HPDE6-E6E7 (cell line): ENCODE results near the gene EIF4E1B.
A peak's percentile ranks its signal among the peaks of the same experiment; 100 is the strongest.
"Not testable (repeated sequence)": the region's sequence is repeated elsewhere in the genome, so short reads cannot be mapped to it uniquely, and the experiment has no call there.

Experiments used
- DNase-seq: peaks from one replicate; pipeline ENCODE4 v3.0.0; 2011; ENCODE audit warnings: missing footprints; ENCODE audit errors: extremely low spot score

EIF4E1B gene, protein sequence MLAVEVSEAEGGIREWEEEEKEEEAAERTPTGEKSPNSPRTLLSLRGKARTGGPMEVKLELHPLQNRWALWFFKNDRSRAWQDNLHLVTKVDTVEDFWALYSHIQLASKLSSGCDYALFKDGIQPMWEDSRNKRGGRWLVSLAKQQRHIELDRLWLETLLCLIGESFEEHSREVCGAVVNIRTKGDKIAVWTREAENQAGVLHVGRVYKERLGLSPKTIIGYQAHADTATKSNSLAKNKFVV

DNA sequence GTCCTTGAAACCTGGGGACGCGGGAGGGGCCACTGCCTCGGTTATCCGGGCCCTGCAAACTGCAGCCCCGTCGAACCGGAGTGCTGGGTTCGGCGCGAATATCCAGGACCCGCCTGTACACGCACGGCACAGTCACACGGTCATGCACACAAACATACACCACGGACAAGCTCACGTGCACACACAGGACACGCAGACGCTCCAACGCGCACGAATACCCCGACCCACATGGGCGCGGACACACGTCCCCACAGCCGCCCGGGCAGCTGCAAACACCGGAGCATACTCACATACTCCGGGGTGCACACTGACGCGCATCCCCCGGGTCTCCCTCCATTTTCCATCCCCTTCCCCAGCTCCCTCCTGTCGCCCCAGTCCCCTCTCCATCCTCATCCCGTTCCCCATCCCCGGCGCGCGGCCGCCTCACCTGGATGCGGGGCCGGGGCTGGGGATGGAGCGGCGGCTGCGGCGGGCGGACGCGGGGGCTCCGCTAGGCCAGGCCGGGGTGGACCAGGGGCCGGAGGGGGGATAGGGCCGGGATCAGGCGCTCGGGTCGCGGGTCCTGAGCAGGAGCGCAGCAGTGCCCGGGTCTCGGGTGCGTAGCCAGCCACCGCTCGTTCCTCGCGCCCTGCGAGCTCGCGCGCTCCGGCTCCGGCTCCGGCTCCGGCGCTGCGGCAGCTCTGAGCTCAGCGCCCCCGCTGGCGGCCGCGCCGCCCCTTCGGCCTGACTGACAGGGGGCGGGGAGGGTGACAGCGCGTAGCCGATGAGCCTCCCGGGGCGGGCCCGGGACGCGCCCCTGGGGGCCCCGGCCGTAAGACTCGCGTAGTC is at the start of gene EIF4E1B, which contains the start of gene SNCB:
TSS of gene EIF4E1B (plus strand) at position 823 of the 828 bp plus-strand sequence. CDS start 12,113 bp downstream, outside the sequence.
TSS of gene SNCB (minus strand) at position 682 of the 828 bp plus-strand sequence. CDS start 880 bp downstream, outside the sequence.
- DNase-seq = no peak

DNA sequence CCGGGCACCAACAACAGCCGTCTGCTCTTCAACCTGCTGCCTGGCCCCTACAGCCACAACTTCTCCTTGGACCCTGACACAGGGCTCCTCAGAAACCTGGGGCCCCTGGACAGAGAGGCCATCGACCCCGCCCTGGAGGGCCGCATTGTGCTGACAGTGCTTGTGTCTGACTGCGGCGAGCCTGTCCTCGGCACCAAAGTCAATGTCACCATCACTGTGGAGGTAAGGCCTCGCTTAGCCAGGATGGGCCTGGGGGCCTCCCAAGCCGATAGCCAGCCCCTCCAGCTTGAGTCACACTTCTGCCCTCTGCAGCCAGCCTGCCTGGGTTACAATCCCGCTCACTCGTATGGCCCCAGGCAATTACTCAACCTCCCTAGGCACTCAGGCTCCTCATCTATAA is 49.1 kb upstream of the EIF4E1B start:
- no peak for DNase-seq

DNA sequence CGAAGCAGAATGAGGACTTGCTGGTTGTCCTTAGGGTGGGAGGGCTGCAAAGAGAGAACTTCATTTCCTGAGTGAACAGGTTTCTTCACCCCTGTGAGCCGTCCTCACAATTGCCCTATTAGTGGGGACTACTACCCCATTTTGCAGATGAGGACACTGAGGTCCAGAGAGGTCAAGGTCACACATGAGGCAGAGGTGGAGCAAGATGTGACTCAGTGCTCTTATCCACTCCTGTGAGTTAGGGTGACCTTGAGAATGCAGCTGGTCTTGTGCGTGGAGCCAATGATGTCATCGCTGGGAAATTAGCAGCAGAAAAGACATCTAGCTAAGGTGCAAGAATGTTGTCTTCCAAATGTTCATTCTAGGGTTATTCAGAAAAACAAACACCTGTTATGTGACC is 47.4 kb upstream of the EIF4E1B start:
- no peak for DNase-seq

DNA sequence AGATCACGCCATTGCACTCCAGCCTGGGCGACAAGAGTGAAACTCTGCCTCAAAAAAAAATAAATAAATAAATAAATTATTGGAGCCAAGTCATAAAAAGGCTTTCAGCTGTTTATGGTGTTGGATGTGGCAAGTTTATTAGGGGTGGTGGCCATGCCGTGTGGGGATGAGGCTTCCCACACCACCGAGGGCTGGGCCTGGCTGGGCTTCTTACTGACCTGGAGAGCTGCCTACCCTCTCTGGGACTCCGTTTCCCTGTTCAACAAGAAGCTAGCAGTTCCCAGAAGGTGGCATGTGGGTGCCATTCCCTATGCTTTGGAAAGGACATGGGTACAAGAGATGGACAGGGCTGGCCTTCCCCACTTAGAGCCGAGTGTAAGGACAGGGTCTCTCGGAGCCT is 43.1 kb upstream of the EIF4E1B start:
- no peak for DNase-seq

DNA sequence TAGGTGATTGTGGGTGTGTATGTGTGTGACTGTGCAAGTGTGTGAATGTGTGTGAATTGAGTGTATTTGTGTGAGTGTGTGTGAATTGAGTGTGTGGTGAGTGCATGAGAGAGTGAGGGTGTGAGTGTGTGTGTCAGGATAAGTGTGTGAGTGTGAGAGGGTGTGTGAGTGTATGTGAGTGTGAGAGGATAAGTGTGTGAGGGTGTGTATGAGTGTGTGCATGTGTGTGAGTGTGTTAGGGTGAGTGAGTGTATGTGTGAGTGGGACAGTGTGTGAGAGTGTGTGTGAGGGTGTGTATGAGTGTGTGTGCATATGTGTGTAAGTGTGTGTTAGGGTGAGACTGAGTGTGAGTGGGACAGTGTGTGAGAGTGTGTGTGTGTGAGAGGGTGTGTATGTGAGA is 42.2 kb upstream of the EIF4E1B start:
- no peak for DNase-seq

DNA sequence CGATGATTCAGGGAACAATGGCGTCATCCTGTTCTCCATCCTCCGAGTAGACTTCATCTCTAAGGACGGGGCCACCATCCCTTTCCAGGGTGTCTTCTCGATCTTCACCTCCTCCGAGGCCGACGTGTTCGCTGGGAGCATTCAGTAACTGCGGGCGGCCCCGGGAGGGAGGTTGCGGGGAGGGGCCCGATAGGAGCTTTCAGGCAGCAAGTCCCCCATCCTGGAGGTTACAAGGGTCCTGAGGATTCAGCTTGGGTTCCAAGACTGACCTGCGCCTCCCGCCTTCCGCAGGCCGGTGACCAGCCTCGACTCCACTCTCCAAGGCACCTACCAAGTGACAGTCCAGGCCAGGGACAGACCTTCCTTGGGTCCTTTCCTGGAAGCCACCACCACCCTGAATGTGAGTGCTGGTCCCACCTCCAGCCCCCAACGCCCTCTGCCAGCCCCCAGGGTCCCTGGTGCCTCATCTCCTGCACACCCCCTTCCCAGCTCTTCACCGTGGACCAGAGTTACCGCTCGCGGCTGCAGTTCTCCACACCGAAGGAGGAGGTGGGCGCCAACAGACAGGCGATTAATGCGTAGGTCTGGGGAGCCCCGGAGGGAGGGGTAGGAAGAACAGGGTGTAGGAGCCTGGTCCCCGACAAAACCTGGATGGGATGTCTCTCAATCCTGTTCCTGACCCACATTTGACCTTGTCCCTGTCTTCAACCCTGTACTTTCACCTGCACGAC is 41.3 kb upstream of the EIF4E1B start:
- DNase-seq = no peak

DNA sequence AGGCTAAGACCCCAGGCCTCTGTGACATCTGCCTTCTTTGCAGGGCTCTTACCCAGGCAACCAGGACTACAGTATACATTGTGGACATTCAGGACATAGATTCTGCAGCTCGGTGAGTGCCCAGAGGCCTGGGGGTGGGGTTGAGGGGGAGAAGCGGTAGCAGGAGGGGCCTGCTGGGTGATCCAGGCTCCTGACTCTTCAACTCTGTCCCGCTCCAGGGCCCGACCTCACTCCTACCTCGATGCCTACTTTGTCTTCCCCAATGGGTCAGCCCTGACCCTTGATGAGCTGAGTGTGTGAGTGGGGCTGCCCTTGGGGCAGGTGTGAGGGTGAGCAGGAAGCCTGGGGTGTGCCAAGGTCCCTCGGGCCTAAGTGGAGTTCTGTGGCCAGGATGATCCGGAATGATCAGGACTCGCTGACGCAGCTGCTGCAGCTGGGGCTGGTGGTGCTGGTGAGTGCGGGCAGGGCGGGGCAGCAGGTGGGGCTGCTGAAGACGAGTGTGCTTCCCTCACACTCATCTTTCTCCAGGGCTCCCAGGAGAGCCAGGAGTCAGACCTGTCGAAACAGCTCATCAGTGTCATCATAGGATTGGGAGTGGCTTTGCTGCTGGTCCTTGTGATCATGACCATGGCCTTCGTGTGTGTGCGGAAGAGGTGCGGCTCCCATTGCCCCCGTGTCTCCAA is 40.3 kb upstream of the EIF4E1B start:
- DNase-seq = peak; percentile 27

DNA sequence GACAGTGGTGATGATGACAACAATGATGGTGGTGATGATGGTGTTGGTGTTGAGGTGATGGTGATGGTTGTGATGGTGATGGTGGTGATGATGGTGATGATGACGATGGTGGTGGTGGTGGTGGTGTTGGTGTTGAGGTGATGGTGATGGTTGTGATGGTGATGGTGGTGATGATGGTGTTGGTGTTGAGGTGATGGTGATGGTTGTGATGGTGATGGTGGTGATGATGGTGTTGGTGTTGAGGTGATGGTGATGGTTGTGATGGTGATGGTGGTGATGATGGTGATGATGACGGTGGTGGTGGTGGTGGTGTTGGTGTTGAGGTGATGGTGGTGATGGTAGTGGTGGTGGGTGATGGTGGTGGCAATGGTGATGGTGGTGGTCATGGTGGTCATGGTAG is 38.8 kb upstream of the EIF4E1B start:
- not testable (repeated sequence) for DNase-seq

DNA sequence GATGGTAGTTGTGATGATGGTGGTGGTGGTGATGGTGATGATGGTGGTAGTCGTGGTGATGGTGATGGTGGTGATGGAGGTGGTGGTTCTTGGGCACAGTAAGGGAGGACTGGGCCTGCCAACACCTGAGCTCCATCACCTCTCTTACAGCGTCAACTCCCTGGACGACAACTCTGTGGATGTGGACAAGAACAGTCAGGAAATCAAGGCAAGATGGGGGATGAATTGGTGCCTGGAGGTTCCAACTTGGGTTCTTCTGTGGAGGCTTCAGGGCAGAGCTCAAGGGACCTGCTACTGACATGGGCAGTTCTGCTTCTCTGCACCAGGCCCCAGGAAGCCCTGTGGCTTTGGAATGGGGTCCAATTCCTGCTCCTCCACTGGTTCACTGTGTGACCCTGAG is 37.9 kb upstream of the EIF4E1B start:
- DNase-seq = no peak

DNA sequence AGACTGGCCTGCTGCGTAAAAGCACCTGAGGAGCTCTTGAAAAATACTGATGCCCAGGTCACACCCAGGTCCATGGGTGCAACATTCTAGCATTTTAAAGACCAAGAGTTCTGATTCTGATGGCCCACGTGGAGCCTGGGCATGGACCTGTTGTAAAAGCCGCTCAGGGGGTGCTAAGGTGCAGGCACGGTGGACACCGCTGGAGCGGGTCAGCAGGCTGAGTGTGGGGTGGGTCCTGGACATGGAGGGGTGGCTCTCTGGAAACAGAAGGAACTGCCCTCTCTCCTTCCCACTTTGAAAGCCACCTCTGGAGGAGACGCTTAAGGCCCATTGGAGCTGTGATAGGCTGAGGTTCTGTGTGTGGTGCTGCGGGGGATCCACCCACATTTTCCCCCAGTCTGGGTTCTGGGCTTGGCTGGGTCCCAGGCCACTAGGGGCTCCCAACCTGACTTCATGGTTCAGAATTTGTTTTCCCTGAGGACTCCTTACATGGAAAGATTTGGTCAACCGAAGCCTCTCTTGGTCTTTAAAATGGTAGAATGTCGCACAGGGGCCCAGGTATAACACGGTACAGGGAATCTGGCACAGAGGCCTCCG is 37.1 kb upstream of the EIF4E1B start:
- no peak for DNase-seq

DNA sequence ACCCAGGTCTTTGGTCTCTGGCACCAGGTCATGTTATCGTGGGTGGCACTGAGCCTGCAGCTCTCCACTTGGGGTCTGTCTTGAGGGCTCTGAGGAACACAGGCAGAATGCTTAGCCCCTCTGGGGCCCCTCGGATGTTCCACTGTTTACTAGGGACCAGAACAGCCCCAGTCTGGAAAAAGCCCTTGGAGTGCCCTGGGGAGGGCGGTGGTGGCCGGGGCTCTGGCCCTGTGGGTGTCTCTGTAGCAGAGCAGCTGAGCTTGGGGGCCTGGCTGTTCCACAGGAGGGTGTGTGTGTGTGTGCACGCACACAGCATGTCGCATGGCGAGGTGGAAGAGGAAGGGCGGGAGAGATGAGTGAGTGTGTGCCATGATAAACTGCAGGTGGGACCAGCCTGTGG is 35.9 kb upstream of the EIF4E1B start:
- DNase-seq = no peak

DNA sequence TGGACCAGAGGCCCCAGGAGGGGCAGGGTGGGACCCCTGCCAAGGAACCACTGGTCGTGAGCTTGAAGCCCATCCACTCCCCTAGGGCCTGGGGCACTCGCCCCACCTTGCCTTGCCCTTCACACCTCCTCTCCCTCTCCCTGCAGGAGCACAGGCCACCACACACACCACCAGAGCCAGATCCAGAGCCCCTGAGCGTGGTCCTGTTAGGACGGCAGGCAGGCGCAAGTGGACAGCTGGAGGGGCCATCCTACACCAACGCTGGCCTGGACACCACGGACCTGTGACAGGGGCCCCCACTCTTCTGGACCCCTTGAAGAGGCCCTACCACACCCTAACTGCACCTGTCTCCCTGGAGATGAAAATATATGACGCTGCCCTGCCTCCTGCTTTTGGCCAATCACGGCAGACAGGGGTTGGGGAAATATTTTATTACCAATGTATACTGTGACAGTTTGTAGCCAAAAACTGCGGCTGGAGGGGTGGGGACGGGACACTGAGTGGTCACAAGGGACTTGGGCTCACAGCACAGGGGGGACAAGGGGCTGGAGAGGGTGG is 35.0 kb upstream of the EIF4E1B start:
- no peak for DNase-seq

DNA sequence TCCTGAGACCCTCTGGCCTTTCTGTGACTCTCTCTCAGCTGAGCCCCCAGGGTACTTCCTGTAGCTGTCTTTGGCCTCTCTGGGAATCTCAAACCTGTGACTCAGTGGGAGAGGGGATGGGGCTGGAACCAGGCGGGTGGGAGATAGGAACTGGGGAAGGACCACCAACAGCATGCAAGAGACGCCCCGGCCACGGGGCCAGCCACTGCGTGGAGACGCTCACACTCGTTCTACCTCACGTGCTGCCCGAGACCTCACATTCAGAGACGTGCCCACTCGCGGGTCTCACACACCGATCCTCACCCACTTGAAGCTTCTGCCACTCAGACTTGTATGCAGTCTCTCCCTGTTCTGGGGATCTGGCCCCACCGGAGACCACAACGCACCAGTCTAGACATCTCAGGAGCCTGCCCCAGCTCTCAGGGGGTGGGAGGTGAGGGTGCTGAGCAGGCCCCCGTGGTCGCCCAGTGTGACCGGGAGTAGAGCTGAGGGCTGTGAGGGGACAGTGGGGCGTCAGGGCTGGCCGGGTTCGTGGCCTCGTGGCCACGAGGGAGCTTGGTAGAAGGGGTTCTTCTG is 34.3 kb upstream of the EIF4E1B start:
- no peak for DNase-seq

DNA sequence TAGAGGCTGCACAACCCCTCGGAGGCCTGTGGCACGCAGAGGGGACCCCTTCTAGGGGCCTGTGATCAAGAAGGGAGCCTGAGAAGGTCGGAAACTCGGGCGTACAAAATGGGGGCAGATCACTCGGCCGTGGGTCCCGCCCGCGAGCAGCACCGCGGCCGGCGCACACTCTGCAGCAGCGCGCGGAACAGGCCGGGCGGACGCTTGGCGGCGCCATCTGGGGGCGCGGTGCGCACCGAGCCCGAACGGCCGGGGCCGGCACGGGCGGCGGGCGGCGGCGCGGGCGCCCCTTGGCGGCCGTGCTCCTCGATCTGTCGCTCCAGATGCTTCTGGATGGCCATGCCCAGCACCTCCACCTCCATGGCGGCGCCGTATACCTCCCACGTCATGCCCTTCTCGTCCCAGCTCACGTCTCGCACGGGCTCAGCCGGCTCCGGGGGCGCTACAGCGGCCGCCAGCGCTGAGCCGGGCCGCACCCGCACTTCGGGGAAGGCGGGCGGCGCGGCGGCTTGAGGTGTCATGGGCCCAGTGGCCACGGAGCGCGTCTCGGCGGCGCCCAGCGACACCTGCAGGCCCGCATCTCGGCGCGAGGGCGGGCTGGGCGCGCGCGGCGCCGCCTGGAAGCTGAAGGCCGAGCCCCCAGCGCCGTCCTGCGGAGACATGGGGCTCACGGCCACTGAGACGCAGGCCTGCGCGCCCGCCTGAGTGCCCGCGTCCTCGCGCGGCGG is 33.6 kb upstream of the EIF4E1B start:
- no peak for DNase-seq

DNA sequence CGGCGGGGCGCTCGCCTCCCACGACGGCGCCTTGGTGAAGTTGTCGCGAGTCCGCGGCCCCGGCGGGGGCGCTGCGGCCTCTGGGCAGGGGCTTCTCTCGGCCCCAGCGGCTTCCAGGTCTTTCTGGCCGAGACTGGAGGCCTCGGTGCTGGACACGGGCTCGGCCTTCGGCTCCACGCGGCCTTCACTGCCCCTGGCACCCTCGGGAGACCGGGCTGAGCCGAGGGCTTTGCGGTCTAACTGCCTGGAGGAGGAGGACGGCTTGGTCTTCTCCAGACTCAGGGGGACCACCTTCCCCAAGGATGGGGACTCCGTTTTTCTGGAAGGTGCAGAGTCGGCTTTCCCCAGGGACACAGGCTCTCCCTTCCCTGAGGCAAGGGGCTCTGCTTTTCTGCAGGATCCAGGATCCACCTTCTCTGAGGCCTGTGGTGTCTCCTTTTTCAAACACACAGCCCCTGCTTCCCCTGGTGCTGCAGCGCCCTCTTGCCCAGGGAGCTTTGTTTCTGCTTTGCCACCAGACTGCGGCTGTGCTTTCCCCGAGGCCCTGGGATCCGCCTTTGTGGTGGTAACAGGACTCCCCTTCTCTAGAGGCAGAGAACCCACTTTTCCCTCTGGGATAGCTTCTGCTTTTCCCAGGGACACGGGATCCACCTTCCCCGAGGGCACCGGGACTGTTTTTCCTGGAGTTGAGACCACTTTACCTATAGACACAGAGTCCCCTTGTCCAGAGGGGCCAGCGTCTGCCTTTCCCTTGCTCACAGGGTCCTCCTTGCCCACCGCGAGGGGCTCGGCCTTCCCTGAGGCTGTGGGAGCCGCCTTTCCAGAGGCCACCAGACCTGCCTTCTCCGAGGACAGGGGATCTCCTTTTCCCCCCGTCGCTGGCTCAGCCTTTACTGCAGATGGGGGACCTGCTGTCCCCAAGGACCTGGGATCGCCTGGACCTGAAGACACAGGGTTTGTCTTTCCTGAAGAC is 32.8 kb upstream of the EIF4E1B start:
- no peak for DNase-seq

DNA sequence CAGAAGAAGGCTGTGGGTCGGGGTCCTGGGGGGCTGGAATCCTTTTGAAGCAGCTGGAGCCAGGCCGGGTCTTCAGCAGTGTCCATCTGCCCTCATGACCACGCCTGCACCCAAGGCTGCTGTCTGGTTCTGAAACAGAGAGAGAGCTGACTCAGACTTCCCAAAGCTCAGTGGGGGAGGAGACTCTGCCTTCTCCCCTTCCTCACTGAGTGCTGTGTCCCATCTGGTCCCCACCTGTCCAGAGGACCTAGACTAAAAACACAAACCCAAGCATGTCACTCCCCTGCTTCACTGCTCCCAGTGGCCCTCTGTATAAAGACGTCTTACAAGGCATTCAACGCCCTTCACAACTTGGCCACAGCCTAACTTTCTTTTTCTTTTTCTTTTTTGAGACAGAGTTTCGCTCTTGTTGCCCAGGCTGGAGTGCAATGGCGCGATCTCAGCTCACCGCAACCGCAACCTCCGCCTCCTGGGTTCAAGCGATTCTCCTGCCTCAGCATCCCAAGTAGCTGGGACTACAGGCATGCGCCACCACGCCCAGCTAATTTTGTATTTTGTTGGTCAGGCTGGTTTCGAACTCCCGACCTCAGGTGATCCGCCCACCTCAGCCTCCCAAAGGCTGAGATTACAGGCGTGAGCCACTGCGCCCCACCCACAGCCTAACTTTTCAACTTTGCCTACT is 30.6 kb upstream of the EIF4E1B start:
- DNase-seq = not testable (repeated sequence)

DNA sequence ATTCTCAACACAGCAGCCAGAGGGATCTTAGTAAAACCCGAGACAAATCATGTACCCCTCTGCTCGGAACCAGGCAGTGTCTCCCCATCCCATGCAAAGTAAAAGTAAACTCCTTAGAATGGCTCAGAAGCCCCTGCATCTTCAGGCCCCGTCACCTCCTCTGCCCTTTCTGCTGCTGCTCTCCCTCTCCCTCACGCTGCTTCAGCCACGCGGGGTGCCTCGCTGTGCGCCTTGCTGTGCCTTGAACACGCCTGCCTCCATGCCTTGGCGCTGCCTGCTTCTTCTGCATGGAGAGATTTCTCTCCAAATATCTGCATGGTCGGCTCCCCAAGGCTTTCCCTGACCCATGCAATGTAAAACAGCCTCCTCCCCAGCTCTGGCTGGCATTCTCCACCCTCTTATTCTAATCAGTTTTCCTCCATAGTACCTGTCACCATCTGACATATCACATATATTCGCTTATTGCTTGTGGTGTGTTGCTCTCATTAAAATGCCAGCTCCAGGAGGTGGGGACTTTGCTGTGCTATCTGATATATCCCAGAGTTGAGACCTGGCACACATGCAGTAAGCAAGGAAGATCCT is 28.5 kb upstream of the EIF4E1B start:
- no peak for DNase-seq

DNA sequence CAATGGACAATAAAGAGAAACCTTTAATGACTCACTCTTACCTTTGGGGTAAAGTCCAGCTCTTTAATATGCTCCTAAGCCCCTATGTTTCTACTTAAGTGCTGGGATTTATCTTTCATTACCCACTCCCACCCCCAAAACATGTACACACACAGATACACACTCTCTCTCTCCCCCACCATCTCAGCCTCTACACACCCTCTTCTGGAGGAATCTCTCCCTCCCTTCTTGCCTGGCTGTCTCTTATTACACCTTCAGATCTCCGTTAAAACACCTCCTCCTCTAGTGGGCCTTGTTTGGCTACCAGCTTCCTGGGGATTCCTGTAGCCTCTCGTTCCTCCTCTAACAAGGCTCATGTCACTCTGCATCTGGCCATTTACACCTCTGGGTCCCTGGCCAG is 27.4 kb upstream of the EIF4E1B start:
- DNase-seq = no peak
